GM10266 (cell line): ENCODE measurements around the gene KISS1R.
A peak's percentile ranks its signal among the peaks of the same experiment; 100 is the strongest.

Experiments used
- DNase-seq: peaks from one replicate; pipeline ENCODE4 v3.0.0; 2012; ENCODE audit errors: extremely low spot score
- CTCF ChIP-seq: IDR thresholded peaks from 2 replicates; pipeline ENCODE4 v1.5.1; 2012; ENCODE audit warnings: mild to moderate bottlenecking, low read depth; ENCODE audit not compliant: control insufficient read depth, insufficient read depth; ENCODE audit errors: missing control alignments

KISS1R gene

DNA sequence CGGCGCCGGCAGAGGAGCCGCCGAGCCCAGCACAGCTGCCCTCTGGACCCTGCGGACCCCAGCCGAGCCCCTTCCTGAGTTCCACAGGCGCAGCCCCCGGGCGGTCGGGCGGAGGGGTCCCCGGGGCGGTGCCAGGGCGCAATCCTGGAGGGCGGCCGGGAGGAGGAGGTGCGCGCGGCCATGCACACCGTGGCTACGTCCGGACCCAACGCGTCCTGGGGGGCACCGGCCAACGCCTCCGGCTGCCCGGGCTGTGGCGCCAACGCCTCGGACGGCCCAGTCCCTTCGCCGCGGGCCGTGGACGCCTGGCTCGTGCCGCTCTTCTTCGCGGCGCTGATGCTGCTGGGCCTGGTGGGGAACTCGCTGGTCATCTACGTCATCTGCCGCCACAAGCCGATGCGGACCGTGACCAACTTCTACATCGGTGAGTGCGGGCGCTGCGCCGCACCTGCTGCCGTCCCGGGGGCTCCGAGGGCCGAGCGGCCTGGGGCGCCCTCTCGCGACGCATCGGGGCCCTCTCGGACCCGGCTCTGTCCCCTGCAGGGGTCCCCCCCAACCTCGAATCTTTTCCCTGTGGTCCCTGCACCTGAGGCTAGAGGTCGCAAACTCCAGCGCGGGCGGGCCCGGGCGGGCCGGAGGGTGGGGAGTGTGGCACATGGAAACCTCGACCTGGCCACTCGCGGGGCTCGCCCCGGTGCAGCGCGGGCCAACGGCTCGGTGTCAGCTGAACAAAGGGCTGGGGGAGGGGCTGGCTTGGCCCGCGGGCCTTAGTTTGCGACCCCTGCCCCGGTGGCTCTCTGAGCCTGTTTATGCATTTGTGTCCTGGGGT is at the start of gene KISS1R:
KISS1R (plus strand) TSS at position 11 of the 829 bp plus-strand sequence; CDS start at position 181, 170 bp downstream.
- peak; percentile 82 for TF ChIP-seq CTCF
- DNase-seq = peak; percentile 82

DNA sequence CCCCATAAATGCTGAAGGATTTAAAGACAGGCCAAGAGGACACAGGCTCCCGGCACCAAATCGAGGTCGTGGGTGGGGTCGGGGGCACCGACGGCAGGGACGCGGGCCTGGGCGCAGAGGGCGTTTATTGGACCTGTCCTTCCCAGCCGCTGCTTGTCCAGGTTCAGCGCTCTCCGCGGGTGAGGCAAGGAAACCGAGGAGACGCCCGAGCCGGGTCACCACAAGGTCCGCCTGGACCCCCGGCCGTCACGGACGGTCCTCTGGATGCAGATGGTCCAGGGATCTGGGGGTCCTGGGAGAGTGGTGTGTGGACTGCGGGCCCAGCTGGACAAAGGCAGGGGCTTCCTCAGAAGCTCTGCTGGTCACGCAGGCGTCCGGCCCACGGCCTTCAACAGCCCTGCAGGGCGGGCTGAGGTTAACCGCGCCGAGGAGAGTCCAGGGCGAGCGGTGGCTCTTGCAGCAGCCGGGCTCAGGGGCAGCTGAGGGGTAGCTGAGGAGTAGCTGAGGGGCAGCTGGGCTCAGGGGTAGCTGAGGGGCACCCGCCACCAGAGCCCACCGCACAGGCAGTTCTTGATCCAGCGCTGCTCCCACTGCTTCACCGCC is 49.2 kb upstream of the KISS1R start:
- TF ChIP-seq CTCF = no peak
- DNase-seq = no peak

- no peak for DNase-seq
- no peak for TF ChIP-seq CTCF
Measured at GRCh38 chr19:868458-869244, 48.5 kb upstream of the KISS1R start.

- TF ChIP-seq CTCF = no peak
- DNase-seq = no peak
Measured at GRCh38 chr19:869245-870177, 47.6 kb upstream of the KISS1R start.

- no peak for TF ChIP-seq CTCF
- no peak for DNase-seq
Measured at GRCh38 chr19:870314-870713, 46.8 kb upstream of the KISS1R start.

DNA sequence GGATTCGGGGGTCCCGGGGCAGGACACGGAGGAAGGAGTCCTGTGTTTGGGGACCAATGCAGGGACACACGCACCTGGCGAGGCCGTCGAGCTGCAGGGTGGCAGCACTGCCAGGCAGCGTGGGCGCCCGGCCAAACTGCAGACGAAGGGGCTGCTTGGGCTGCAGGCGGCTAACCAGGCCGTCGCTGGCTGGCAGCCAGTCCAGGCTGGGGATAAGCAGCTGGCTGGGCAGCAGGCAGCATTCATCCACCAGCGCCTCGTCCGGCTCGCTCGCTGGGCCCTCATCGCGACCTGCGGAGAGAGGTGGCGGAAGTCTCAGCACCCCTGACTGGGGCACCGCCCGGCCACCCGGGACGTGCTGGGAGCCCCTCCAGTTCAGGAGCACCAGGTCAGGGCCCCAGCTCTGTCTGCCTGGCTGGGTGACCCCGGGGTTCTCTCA is 46.2 kb upstream of the KISS1R start:
- no peak for DNase-seq
- no peak for TF ChIP-seq CTCF
